Measurements from ENCODE around the gene ACP7. TPM values are rescaled to one million over a fixed set of nuclear protein-coding genes. Genes with fewer than 3 reads are reported as not detected.
"Not testable (repeated sequence)": the region's sequence is repeated elsewhere in the genome, so short reads cannot be mapped to it uniquely, and the experiment has no call there.

The ACP7 gene
- polyA plus RNA-seq, 1 of the 3 experiments (the other 2 are of a cell fraction), result 0.36 TPM

GRCh38 chr19:39090881-39091280 lies 6.7 kb downstream of the ACP7 start:
- 91% methylated on average over 4 of the region's 4 CpGs for WGBS (ENCODE audit: low lambda C conversion rate)
- H3K4me2 ChIP-seq, result no peak overlapping the region
- no peaks in the 10 kb centered on the region for H3K4me1 ChIP-seq (ENCODE audit: control insufficient read depth in 1 of 2, insufficient read depth in 2 of 2, low read depth in 1 of 2, low read length in 1 of 2)
- no peak overlapping the region for H3K27ac ChIP-seq (ENCODE audit: low read depth in 2 of 2, low read length in 1 of 2)
- H3K36me3 ChIP-seq (replicated peaks in 1 of 2; ENCODE audit: control insufficient read depth in 1 of 2, insufficient read depth in 2 of 2, low read length in 1 of 2), result no peaks in the 10 kb centered on the region
- no peaks in the 10 kb centered on the region for H4K20me1 ChIP-seq (ENCODE audit: insufficient read depth)
- H3K9ac ChIP-seq, result no peak overlapping the region
- TF ChIP-seq POLR2AphosphoS5 (IDR thresholded peaks at IDR 0.05; ENCODE audit: low read depth, low read length) (no peak), CHD2 (IDR thresholded peaks at IDR 0.05; ENCODE audit: low read length, partially characterized antibody) (no peak), ELF1 (IDR thresholded peaks at IDR 0.05) (no peak), NFIC (IDR thresholded peaks at IDR 0.05; ENCODE audit: borderline replicate concordance) (no peak), GABPA (IDR thresholded peaks at IDR 0.05; ENCODE audit: low read depth) (no peak), RCOR1 (IDR thresholded peaks at IDR 0.05; ENCODE audit: low read length) (no peak), REST (IDR thresholded peaks at IDR 0.05; ENCODE audit: low read depth, low read length) (no peak), USF1 (IDR thresholded peaks at IDR 0.05; ENCODE audit: borderline replicate concordance, low read depth) (no peak), CTCF (IDR thresholded peaks at IDR 0.05) (no peak), SIN3A (IDR thresholded peaks at IDR 0.05; ENCODE audit: borderline replicate concordance, low read depth, low read length) (no peak), EP300 (IDR thresholded peaks at IDR 0.05; ENCODE audit: borderline replicate concordance in 1 of 2, low read depth in 1 of 2, low read length in 1 of 2) (no peak), SMC3 (IDR thresholded peaks at IDR 0.05; ENCODE audit: low read depth, low read length) (no peak), USF2 (IDR thresholded peaks at IDR 0.05; ENCODE audit: borderline replicate concordance, low read depth, low read length) (no peak), MEF2A (IDR thresholded peaks at IDR 0.05; ENCODE audit: borderline replicate concordance, low read depth) (no peak), TCF12 (IDR thresholded peaks at IDR 0.05) (no peak), TAF1 (IDR thresholded peaks at IDR 0.05; ENCODE audit: borderline replicate concordance, low read depth, low read length) (no peak), FOSL2 (IDR thresholded peaks at IDR 0.05; ENCODE audit: borderline replicate concordance, low read depth) (no peak)
- H3K79me2 ChIP-seq (ENCODE audit: insufficient read depth), result no peaks in the 10 kb centered on the region
- no peak overlapping the region for H2AFZ ChIP-seq (ENCODE audit: low read depth)
- no peak for DNase-seq
- POLR2A ChIA-PET, result no interaction called here
- H3K9me2 ChIP-seq, result no peaks in the 10 kb centered on the region
- CTCF ChIA-PET, result interaction anchor here (0.9 kb wide), 1 partner anchor 13 kb away, joined by 3 read pairs; no protein-coding TSS in a partner anchor
- H3K27me3 ChIP-seq (ENCODE audit: insufficient read depth), result no peaks in the 10 kb centered on the region
- no peaks in the 10 kb centered on the region for H3K9me3 ChIP-seq
- H3F3A ChIP-seq (replicated peaks; ENCODE audit: insufficient read depth), result no peaks in the 10 kb centered on the region
- no peak overlapping the region for H3K4me3 ChIP-seq (ENCODE audit: low read depth in 2 of 2, low read length in 1 of 2)

GRCh38 chr19:39095799-39096540 lies 11.8 kb downstream of the ACP7 start:
- H3K36me3 ChIP-seq (replicated peaks in 1 of 2; ENCODE audit: control insufficient read depth in 1 of 2, insufficient read depth in 2 of 2, low read length in 1 of 2); H3K27me3 ChIP-seq (ENCODE audit: insufficient read depth); H3K9ac ChIP-seq; H3K9me2 ChIP-seq; H3K4me3 ChIP-seq (ENCODE audit: low read depth in 2 of 2, low read length in 1 of 2); H3K79me2 ChIP-seq (ENCODE audit: insufficient read depth); H3K4me2 ChIP-seq; H3K27ac ChIP-seq (ENCODE audit: low read depth in 2 of 2, low read length in 1 of 2); H2AFZ ChIP-seq (ENCODE audit: low read depth); H3K4me1 ChIP-seq (ENCODE audit: control insufficient read depth in 1 of 2, insufficient read depth in 2 of 2, low read depth in 1 of 2, low read length in 1 of 2); DNase-seq; H3K9me3 ChIP-seq; POLR2A ChIA-PET; H4K20me1 ChIP-seq (ENCODE audit: insufficient read depth); H3F3A ChIP-seq (replicated peaks; ENCODE audit: insufficient read depth): not testable (repeated sequence)
- WGBS (ENCODE audit: low lambda C conversion rate), result 62% methylated on average over 5 of the region's 5 CpGs
- CTCF ChIA-PET, result interaction anchor here (1.1 kb wide), 1 partner anchor 14 kb away, joined by 6 read pairs; no protein-coding TSS in a partner anchor
